Thoracic aorta (tissue), 2 donors: Measurements from ENCODE around the gene RASA3. TPM values are rescaled to one million over a fixed set of nuclear protein-coding genes. Genes with fewer than 3 reads are reported as not detected.
A peak's percentile ranks its signal among the peaks of the same experiment; 100 is the strongest.
"Not testable (repeated sequence)": the region's sequence is repeated elsewhere in the genome, so short reads cannot be mapped to it uniquely, and the experiment has no call there.

ENCODE experiments used
- ATAC-seq: fragments of 150-250 bp; one replicate; pipeline ENCODE4 v1.8.0; 2017; ENCODE audit warnings: low read depth; ENCODE audit not compliant: insufficient number of reproducible peaks, low FRiP score
- DNase-seq: peaks from one replicate; pipeline ENCODE4 v3.0.0-alpha.2; 2020; ENCODE audit warnings: low spot score
- H3K27ac ChIP-seq, 2 donors: fragments of 200-600 bp; sonication (generic); 1 replicate in 1 of 2; 2 replicates in 1 of 2; pipeline ENCODE4 v1.5.1; 2016; ENCODE audit warnings: mild to moderate bottlenecking in 2 of 2, moderate library complexity in 2 of 2
- H3K27me3 ChIP-seq: fragments of 200-600 bp; sonication (generic); replicated peaks from 2 replicates; pipeline ENCODE4 v1.6.0; 2016; ENCODE audit warnings: mild to moderate bottlenecking; ENCODE audit not compliant: insufficient read depth
- H3K36me3 ChIP-seq: fragments of 200-600 bp; sonication (generic); one replicate; pipeline ENCODE4 v1.5.1; 2016
- H3K4me1 ChIP-seq, 2 donors: fragments of 200-600 bp; sonication (generic); 1 replicate in 1 of 2; 2 replicates in 1 of 2; pipeline versions ENCODE4 v1.5.1 to v1.6.0; 2016; ENCODE audit warnings: low read depth in 2 of 2, mild to moderate bottlenecking in 1 of 2; ENCODE audit not compliant: control insufficient read depth in 1 of 2
- H3K4me3 ChIP-seq: fragments of 200-600 bp; sonication (generic); 2 replicates; pipeline ENCODE4 v1.5.1; 2016; ENCODE audit warnings: mild to moderate bottlenecking
- H3K9me3 ChIP-seq: fragments of 200-600 bp; sonication (generic); 2 replicates; pipeline ENCODE4 v1.5.1; 2016
- total RNA-seq, 2 donors: library from RNA; depleted of rRNA; stranded (reverse); fragments of >200 nt; gene quantifications; one replicate each; pipeline versions ENCODE4 v1.1.0 to v1.2.3, GENCODE V29; 2016
- TF ChIP-seq, protein P1 (sequence below): fragments of 200-600 bp; sonication (generic); IDR thresholded peaks from one replicate; pipeline ENCODE4 v1.5.1; 2019; ENCODE audit warnings: antibody characterized with exemption

Gene RASA3
- total RNA-seq, 2 donors from 2014 or later = 38.9 to 48.6 TPM

DNA sequence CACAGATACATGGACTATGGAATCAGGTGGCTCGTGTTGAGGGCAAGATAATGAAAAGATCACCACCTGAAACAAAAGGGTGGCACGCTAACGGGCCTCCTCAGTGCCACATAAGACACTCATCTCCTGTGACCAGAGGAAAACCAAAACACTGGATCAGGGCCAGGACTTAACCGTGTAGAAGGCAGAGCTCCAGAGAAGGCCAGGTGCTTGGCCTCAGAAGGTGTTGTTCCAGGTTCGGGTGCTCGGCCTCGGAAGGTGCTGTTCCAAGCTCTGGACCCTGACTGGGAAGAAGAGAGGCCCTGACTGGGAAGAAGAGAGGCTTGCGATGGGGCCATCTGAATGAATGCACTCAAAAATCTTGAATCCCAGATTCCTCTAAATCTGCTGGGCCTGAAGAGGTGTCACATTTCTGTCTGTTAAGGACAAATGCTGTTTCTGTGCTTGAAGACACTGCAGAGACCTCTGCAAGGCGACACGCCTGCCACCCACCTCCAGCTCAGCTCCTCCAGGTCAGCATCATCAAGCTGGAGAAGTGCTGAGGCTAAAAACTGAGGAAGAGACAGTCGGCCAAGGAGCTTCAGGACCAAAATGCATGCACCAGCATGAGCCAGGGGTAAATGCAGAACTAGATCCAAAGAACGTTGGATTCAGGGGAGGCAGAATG, 2.7 kb upstream of the RASA3 start:
- TF ChIP-seq, protein P1, sequence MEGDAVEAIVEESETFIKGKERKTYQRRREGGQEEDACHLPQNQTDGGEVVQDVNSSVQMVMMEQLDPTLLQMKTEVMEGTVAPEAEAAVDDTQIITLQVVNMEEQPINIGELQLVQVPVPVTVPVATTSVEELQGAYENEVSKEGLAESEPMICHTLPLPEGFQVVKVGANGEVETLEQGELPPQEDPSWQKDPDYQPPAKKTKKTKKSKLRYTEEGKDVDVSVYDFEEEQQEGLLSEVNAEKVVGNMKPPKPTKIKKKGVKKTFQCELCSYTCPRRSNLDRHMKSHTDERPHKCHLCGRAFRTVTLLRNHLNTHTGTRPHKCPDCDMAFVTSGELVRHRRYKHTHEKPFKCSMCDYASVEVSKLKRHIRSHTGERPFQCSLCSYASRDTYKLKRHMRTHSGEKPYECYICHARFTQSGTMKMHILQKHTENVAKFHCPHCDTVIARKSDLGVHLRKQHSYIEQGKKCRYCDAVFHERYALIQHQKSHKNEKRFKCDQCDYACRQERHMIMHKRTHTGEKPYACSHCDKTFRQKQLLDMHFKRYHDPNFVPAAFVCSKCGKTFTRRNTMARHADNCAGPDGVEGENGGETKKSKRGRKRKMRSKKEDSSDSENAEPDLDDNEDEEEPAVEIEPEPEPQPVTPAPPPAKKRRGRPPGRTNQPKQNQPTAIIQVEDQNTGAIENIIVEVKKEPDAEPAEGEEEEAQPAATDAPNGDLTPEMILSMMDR = no peak
- H3K4me1 ChIP-seq = peaks cover 7 to 10% of the 10 kb centered on the region in 2 donors
- H3K4me3 ChIP-seq = no peak overlapping the region
- H3K27me3 ChIP-seq = no peaks in the 10 kb centered on the region
- DNase-seq = no peak
- no peaks in the 10 kb centered on the region for H3K9me3 ChIP-seq
- no peak for ATAC-seq
- peak overlapping the region in 1 of 2 donors; percentile 41 for H3K27ac ChIP-seq
- no peaks in the 10 kb centered on the region for H3K36me3 ChIP-seq

DNA sequence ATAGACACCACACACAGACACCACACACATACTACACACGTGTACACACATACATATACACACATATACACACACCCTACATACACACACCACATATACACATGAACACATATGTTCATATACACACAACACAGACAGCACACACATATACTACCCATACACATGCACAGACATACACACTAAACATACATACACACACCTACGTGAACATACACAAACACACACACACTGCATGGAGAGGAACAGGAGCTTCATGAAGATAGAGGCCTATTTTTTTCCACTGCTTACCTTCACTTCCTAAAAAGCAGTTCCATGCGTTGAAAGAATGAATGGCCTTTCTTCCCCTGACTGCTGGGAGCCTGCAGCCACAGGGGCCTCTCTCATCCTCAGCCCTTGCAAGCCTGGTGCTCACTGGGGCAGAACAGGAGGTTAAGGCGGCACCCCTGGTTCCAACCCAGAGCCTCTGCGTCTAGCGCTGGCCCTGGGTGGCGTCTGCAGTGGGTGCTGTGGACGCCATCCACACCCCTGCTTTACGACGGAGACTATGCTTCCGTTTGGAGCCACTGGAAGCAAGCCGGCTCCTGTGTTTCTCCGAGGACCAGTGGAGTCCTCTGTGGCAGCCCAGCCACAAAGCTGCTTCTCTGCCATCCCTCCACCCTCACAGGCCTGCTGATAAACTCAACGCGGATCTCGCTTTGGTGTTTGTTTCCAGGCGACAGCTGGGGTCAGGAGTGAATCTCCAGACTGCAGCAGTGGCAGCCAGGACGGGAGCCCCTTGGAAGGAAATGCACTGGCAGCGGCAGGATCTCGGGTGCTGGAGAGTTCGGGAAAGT, 1.9 kb upstream of the RASA3 start:
- peak overlapping the region; percentile 41 to 49 for H3K27ac ChIP-seq
- no peak for ATAC-seq
- DNase-seq = no peak
- TF ChIP-seq, protein P1 = no peak
- no peak overlapping the region for H3K4me3 ChIP-seq
- no peaks in the 10 kb centered on the region for H3K9me3 ChIP-seq
- no peaks in the 10 kb centered on the region for H3K27me3 ChIP-seq
- H3K36me3 ChIP-seq = no peaks in the 10 kb centered on the region
- H3K4me1 ChIP-seq = peaks cover 13 to 17% of the 10 kb centered on the region in 2 donors

- H3K36me3 ChIP-seq, H3K4me3 ChIP-seq, DNase-seq, H3K9me3 ChIP-seq, ATAC-seq, H3K27ac ChIP-seq, H3K27me3 ChIP-seq: not testable (repeated sequence)
- peaks cover 15 to 25% of the 10 kb centered on the region in 2 donors for H3K4me1 ChIP-seq
Measured at GRCh38 chr13:114133552-114133951, 1.1 kb upstream of the RASA3 start.

GRCh38 chr13:114133126-114133525, 703 bp upstream of the RASA3 start:
- H3K36me3 ChIP-seq, H3K4me3 ChIP-seq, H3K27ac ChIP-seq, H3K27me3 ChIP-seq, DNase-seq, H3K9me3 ChIP-seq, ATAC-seq: not testable (repeated sequence)
- peaks cover 19 to 29% of the 10 kb centered on the region in 2 donors for H3K4me1 ChIP-seq

GRCh38 chr13:114131583-114132418, 622 bp downstream of the RASA3 start:
- peak overlapping the region; percentile 75 for H3K4me3 ChIP-seq
- H3K36me3 ChIP-seq = no peaks in the 10 kb centered on the region
- H3K9me3 ChIP-seq = no peaks in the 10 kb centered on the region
- H3K4me1 ChIP-seq = peaks cover 29 to 43% of the 10 kb centered on the region in 2 donors
- H3K27me3 ChIP-seq = no peaks in the 10 kb centered on the region
- peak overlapping the region; percentile 70 to 75 for H3K27ac ChIP-seq
- DNase-seq = no peak
- TF ChIP-seq, protein P1 = no peak
- ATAC-seq = no peak
